ENCODE results near the gene GDAP2. TPM values are rescaled to one million over a fixed set of nuclear protein-coding genes. Genes with fewer than 3 reads are reported as not detected.

The GDAP2 gene
- total RNA-seq, 1 donor from 2014 or later: 28.4 TPM

DNA sequence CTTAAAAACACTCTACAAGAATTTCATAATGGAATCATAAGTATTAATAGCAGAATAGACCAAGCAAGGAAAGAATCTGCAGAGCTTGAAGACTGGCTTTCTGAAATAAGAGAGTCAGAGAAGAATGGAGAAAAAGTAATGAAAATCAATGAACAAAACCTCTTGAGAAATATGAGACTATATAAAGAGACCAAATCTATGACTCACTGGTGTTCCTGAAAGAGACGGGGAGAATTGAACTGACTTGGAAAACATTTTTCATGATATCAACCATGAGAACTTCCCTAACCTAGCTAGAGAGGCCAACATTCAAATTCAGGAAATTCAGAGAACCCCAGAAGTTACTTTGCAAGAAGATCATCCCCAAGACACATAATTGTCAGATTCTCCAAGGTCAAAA lies 85.6 kb downstream of the GDAP2 start:
- H3K9me3 Mint-ChIP-seq (ENCODE audit: low read depth): peaks cover 17% of the 10 kb centered on the region
- H3K4me3 Mint-ChIP-seq (ENCODE audit: low read depth): no peak overlapping the region
- H3K27ac Mint-ChIP-seq: no peak overlapping the region
- no peak for DNase-seq (ENCODE audit: low spot score, unreplicated experiment)
- peaks cover 11% of the 10 kb centered on the region for H3K36me3 Mint-ChIP-seq (ENCODE audit: insufficient read depth)
- TF ChIP-seq, protein P1, sequence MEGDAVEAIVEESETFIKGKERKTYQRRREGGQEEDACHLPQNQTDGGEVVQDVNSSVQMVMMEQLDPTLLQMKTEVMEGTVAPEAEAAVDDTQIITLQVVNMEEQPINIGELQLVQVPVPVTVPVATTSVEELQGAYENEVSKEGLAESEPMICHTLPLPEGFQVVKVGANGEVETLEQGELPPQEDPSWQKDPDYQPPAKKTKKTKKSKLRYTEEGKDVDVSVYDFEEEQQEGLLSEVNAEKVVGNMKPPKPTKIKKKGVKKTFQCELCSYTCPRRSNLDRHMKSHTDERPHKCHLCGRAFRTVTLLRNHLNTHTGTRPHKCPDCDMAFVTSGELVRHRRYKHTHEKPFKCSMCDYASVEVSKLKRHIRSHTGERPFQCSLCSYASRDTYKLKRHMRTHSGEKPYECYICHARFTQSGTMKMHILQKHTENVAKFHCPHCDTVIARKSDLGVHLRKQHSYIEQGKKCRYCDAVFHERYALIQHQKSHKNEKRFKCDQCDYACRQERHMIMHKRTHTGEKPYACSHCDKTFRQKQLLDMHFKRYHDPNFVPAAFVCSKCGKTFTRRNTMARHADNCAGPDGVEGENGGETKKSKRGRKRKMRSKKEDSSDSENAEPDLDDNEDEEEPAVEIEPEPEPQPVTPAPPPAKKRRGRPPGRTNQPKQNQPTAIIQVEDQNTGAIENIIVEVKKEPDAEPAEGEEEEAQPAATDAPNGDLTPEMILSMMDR (IDR thresholded peaks at IDR 0.05; ENCODE audit: unreplicated experiment): no peak
- H3K27me3 Mint-ChIP-seq: peaks cover 4% of the 10 kb centered on the region
- peaks cover 12% of the 10 kb centered on the region for H3K4me1 Mint-ChIP-seq (ENCODE audit: low read depth)

GRCh38 chr1:117842408-117843170 lies 86.8 kb downstream of the GDAP2 start:
- peaks cover 16% of the 10 kb centered on the region for H3K36me3 Mint-ChIP-seq (ENCODE audit: insufficient read depth)
- DNase-seq (ENCODE audit: low spot score, unreplicated experiment): no peak
- TF ChIP-seq, protein P1 (IDR thresholded peaks at IDR 0.05; ENCODE audit: unreplicated experiment): peak; percentile 10

GRCh38 chr1:117841117-117841650 lies 88.2 kb downstream of the GDAP2 start:
- Mint-ChIP-seq H3K27me3 (peaks cover 10% of the 10 kb centered on the region), H3K9me3 (ENCODE audit: low read depth) (peaks cover 15% of the 10 kb centered on the region), H3K4me3 (ENCODE audit: low read depth) (no peak overlapping the region), H3K36me3 (ENCODE audit: insufficient read depth) (peaks cover 16% of the 10 kb centered on the region), H3K4me1 (ENCODE audit: low read depth) (no peaks in the 10 kb centered on the region), H3K27ac (no peak overlapping the region)
- TF ChIP-seq, protein P1 (IDR thresholded peaks at IDR 0.05; ENCODE audit: unreplicated experiment): no peak
- no peak for DNase-seq (ENCODE audit: low spot score, unreplicated experiment)

More at GRCh38 chr1:117842408-117843170, 86.8 kb downstream of the GDAP2 start:
- Mint-ChIP-seq H3K4me3 (ENCODE audit: low read depth) (no peak overlapping the region), H3K27me3 (peaks cover 9% of the 10 kb centered on the region), H3K27ac (no peak overlapping the region), H3K9me3 (ENCODE audit: low read depth) (peaks cover 15% of the 10 kb centered on the region), H3K4me1 (ENCODE audit: low read depth) (peaks cover 9% of the 10 kb centered on the region)

DNA sequence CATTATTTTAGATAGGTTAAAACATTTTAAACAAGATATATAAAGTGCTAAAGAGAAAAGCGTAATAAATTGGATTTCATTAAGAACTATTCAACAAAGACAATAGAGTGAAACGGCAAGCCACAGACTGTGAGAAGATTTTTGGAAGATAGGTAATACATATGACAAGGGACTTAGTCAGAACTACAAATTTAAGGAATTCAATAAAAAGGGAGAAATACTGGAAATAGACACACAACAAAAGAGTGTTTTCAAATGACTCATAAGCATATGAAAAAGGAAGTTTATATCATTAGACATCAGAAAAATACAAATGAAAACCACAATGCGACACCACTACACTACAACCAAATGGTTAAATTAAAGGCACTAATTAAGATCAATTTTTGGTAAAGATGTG lies 90.5 kb downstream of the GDAP2 start:
- H3K4me3 Mint-ChIP-seq (ENCODE audit: low read depth): no peak overlapping the region
- H3K27ac Mint-ChIP-seq: no peak overlapping the region
- DNase-seq (ENCODE audit: low spot score, unreplicated experiment): no peak
- TF ChIP-seq, protein P1 (IDR thresholded peaks at IDR 0.05; ENCODE audit: unreplicated experiment): no peak
- H3K27me3 Mint-ChIP-seq: peaks cover 25% of the 10 kb centered on the region
- H3K4me1 Mint-ChIP-seq (ENCODE audit: low read depth): no peaks in the 10 kb centered on the region
- peaks cover 6% of the 10 kb centered on the region for H3K36me3 Mint-ChIP-seq (ENCODE audit: insufficient read depth)
- peaks cover 4% of the 10 kb centered on the region for H3K9me3 Mint-ChIP-seq (ENCODE audit: low read depth)

DNA sequence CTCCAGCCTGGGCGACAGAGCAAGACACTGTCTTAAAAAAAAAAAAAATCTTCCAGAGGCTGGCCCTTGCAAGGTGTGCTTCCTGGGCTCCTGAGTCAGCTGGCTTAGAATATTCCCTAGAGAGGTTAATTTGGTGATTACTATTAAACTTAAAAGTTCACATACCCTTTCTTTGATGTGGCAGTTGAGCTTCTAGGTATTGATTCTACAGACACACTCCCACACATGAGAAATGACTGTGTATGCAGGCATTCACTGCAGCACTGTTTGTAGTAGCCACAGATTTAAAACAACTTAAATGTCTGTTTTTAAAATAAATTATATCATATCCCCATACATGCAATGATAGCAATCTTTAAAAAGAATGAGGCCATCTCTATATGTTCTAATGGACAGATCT lies 93.4 kb downstream of the GDAP2 start:
- H3K36me3 Mint-ChIP-seq (ENCODE audit: insufficient read depth): peaks cover 5% of the 10 kb centered on the region
- no peak for DNase-seq (ENCODE audit: low spot score, unreplicated experiment)

More for the DNA sequence above, 93.4 kb downstream of the GDAP2 start:
- TF ChIP-seq, protein P1 (IDR thresholded peaks at IDR 0.05; ENCODE audit: unreplicated experiment): no peak
- H3K27ac Mint-ChIP-seq: no peak overlapping the region
- no peak overlapping the region for H3K4me3 Mint-ChIP-seq (ENCODE audit: low read depth)
- H3K27me3 Mint-ChIP-seq: peaks cover 41% of the 10 kb centered on the region
- H3K4me1 Mint-ChIP-seq (ENCODE audit: low read depth): no peaks in the 10 kb centered on the region
- no peaks in the 10 kb centered on the region for H3K9me3 Mint-ChIP-seq (ENCODE audit: low read depth)
